Activated CD4-positive, alpha-beta T cell treated with anti-CD3 and anti-CD28 coated beads for 4 hours (primary cell): ENCODE measurements around the gene STXBP6.
"Not testable (repeated sequence)": the region's sequence is repeated elsewhere in the genome, so short reads cannot be mapped to it uniquely, and the experiment has no call there.

Source experiments
- DNase-seq, 2 donors: peaks; one replicate each; pipeline ENCODE4 v3.0.0-alpha.2; 2020

Gene STXBP6

GRCh38 chr14:24785698-24786097 is 264.2 kb downstream of the STXBP6 start:
- no peak for DNase-seq

- DNase-seq: no peak
Observed at GRCh38 chr14:24784981-24785380, 265.0 kb downstream of the STXBP6 start.

GRCh38 chr14:24783791-24784190 is 266.2 kb downstream of the STXBP6 start:
- no peak for DNase-seq

- DNase-seq: no peak
Observed at GRCh38 chr14:24780281-24780680, 269.7 kb downstream of the STXBP6 start.

GRCh38 chr14:24777678-24778077 is 272.3 kb downstream of the STXBP6 start:
- DNase-seq: no peak

- no peak for DNase-seq
Observed at GRCh38 chr14:24775950-24776349, 274.0 kb downstream of the STXBP6 start.

- no peak for DNase-seq
Observed at GRCh38 chr14:24774187-24774915, 275.6 kb downstream of the STXBP6 start.

- DNase-seq: not testable (repeated sequence)
Observed at GRCh38 chr14:24773564-24773963, 276.4 kb downstream of the STXBP6 start.

- no peak for DNase-seq
Observed at GRCh38 chr14:24766434-24766833, 283.5 kb downstream of the STXBP6 start.

GRCh38 chr14:24761141-24761540 is 288.8 kb downstream of the STXBP6 start:
- DNase-seq: no peak
